Caco-2 (cell line): ENCODE measurements around the gene PYHIN1. TPM values are rescaled to one million over a fixed set of nuclear protein-coding genes. Genes with fewer than 3 reads are reported as not detected.
"Not testable (repeated sequence)": the region's sequence is repeated elsewhere in the genome, so short reads cannot be mapped to it uniquely, and the experiment has no call there.

Source experiments
- BruUV-seq: library from RNA; stranded (reverse); fragments of 400-500 nt; replicated peaks from 2 replicates; lab custom pipeline; 2021; lab: Mats Ljungman, UMichigan
- CTCF ChIA-PET: fragments of 300-600 bp; sonication (Branson Sonifier 250); formaldehyde crosslinking; loops from one replicate; lab custom pipeline; 2022; ENCODE audit warnings: antibody characterized with exemption; lab: Charles Lee
- POLR2A ChIA-PET: fragments of 300-600 bp; sonication (Branson Sonifier 250); formaldehyde crosslinking; loops from one replicate; lab custom pipeline; 2022; ENCODE audit warnings: antibody characterized with exemption; lab: Charles Lee
- DNase-seq, 2 experiments: peaks; one replicate each; pipeline versions ENCODE4 v3.0.0 to v3.0.0-alpha.2; 2020 to 2022
- H3K27me3 ChIP-seq: replicated peaks from 2 replicates; pipeline ENCODE4 v1.6.0; 2011; ENCODE audit warnings: low read length; ENCODE audit not compliant: control insufficient read depth, insufficient read depth
- H3K36me3 ChIP-seq: 2 replicates; pipeline ENCODE4 v1.5.1; 2011; ENCODE audit warnings: low read length; ENCODE audit not compliant: control insufficient read depth, insufficient read depth
- H3K4me1 ChIP-seq: fragments of 250-450 bp; sonication (Bioruptor Pico); 2 replicates; pipeline ENCODE4 v1.5.1; 2020; ENCODE audit warnings: mild to moderate bottlenecking
- H3K4me3 ChIP-seq: 2 replicates; pipeline ENCODE4 v1.5.1; 2011; ENCODE audit warnings: low read depth, mild to moderate bottlenecking, control low read depth, low read length
- H3K9me3 ChIP-seq: fragments of 250-450 bp; sonication (Bioruptor Pico); 2 replicates; pipeline ENCODE4 v1.5.1; 2020; ENCODE audit warnings: mild to moderate bottlenecking, moderate library complexity
- H3K27ac Mint-ChIP-seq: one replicate; pipeline ENCODE4 v1.8.0; 2022; ENCODE audit warnings: mixed read lengths; ENCODE audit not compliant: unreplicated experiment
- H3K27me3 Mint-ChIP-seq: one replicate; pipeline ENCODE4 v1.8.0; 2022; ENCODE audit warnings: mixed read lengths; ENCODE audit not compliant: insufficient read depth, unreplicated experiment
- H3K36me3 Mint-ChIP-seq: one replicate; pipeline ENCODE4 v1.8.0; 2022; ENCODE audit warnings: mild to moderate bottlenecking, mixed read lengths; ENCODE audit not compliant: insufficient read depth, unreplicated experiment
- H3K4me1 Mint-ChIP-seq: one replicate; pipeline ENCODE4 v1.8.0; 2022; ENCODE audit warnings: low read depth, mixed read lengths; ENCODE audit not compliant: unreplicated experiment
- H3K4me3 Mint-ChIP-seq: one replicate; pipeline ENCODE4 v1.8.0; 2022; ENCODE audit warnings: mild to moderate bottlenecking, moderate library complexity, mixed read lengths; ENCODE audit not compliant: unreplicated experiment
- H3K9me3 Mint-ChIP-seq: one replicate; pipeline ENCODE4 v1.8.0; 2022; ENCODE audit warnings: mixed read lengths; ENCODE audit not compliant: unreplicated experiment
- intact Hi-C: fragments of 100-400 bp; cut with micrococcal nuclease; formaldehyde crosslinking; loops from one replicate; pipeline ENCODE4 v1.10.0; 2022; ENCODE audit not compliant: unreplicated experiment
- total RNA-seq: library from RNA; stranded (reverse); gene quantifications from 2 replicates; pipeline ENCODE4 v1.2.3, GENCODE V29; 2022
- TF ChIP-seq, protein P1 (sequence below), 2 experiments: fragments of 200-600 bp in 1 of 2; IDR thresholded peaks; 1 replicate in 1 of 2; 2 replicates in 1 of 2; pipeline versions ENCODE4 v1.5.1 to v1.8.0; 2011 to 2022; ENCODE audit warnings: antibody characterized with exemption in 1 of 2, control low read depth in 1 of 2, inconsistent platforms in 1 of 2, low read depth in 1 of 2, low read length in 1 of 2, mild to moderate bottlenecking in 1 of 2, moderate library complexity in 1 of 2; ENCODE audit not compliant: insufficient read depth in 1 of 2, severe bottlenecking in 1 of 2, unreplicated experiment in 1 of 2

Gene PYHIN1
- total RNA-seq, 1 experiment from 2014 or later, result not detected

DNA sequence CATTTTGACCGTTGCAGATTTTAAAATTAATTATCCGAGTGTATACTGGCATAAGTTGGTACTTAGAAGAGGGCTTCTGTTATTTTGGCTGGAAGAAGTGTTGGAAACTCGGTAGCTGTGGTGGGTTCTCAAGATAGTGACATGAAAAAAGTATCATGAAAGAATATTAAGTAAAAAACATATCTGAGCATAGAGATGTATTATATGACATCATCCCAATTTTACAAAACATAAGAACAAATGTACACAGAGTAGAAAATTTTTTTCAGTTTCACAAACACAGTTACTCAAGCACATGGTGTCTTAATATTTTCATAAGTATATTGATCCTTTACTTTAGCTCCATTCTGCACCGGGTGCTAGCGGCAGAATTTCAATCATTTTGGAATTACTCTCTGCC is 79.0 kb downstream of the PYHIN1 start:
- CTCF ChIA-PET, result no interaction called here
- Histone ChIP-seq H3K36me3 (no peaks in the 10 kb centered on the region), H3K4me1 (no peaks in the 10 kb centered on the region), H3K9me3 (no peaks in the 10 kb centered on the region), H3K27me3 (no peaks in the 10 kb centered on the region), H3K4me3 (no peak overlapping the region)
- no peaks in the 10 kb centered on the region for H3K9me3 Mint-ChIP-seq
- peaks cover 2% of the 10 kb centered on the region for H3K27me3 Mint-ChIP-seq
- POLR2A ChIA-PET, result no interaction called here
- no TSS peak for BruUV-seq
- TF ChIP-seq, protein P1, sequence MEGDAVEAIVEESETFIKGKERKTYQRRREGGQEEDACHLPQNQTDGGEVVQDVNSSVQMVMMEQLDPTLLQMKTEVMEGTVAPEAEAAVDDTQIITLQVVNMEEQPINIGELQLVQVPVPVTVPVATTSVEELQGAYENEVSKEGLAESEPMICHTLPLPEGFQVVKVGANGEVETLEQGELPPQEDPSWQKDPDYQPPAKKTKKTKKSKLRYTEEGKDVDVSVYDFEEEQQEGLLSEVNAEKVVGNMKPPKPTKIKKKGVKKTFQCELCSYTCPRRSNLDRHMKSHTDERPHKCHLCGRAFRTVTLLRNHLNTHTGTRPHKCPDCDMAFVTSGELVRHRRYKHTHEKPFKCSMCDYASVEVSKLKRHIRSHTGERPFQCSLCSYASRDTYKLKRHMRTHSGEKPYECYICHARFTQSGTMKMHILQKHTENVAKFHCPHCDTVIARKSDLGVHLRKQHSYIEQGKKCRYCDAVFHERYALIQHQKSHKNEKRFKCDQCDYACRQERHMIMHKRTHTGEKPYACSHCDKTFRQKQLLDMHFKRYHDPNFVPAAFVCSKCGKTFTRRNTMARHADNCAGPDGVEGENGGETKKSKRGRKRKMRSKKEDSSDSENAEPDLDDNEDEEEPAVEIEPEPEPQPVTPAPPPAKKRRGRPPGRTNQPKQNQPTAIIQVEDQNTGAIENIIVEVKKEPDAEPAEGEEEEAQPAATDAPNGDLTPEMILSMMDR (IDR thresholded peaks at IDR 0.05; ENCODE audit: insufficient read depth in 1 of 2, low read depth in 1 of 2, low read length in 1 of 2, severe bottlenecking in 1 of 2, unreplicated experiment in 1 of 2), result no peak
- DNase-seq, result no peak
- H3K4me1 Mint-ChIP-seq, result no peaks in the 10 kb centered on the region
- H3K36me3 Mint-ChIP-seq, result no peaks in the 10 kb centered on the region
- intact Hi-C loops, result no loop called here
- no peak overlapping the region for H3K27ac Mint-ChIP-seq
- no peak overlapping the region for H3K4me3 Mint-ChIP-seq

DNA sequence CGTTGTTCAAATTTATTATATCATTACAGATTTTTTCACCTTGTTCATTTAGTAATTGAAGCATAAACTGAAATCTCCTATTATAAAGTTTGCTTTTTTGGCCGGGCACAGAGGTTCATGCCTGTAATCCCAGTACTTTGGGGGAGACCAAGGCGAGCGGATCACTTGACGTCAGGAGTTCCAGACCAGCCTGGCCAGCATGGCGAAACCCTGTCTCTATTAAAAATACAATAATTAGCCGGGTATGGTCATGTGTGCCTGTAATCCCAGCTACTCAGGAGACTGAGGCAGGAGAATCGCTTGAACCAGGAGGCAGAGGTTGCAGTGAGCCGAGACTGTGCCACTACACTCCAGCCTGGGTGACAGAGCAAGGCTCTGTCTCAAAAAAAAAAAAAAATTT is 79.6 kb downstream of the PYHIN1 start:
- CTCF ChIA-PET, H3K27ac Mint-ChIP-seq, intact Hi-C loops, H3K4me3 Mint-ChIP-seq, H3K36me3 Mint-ChIP-seq, H3K9me3 ChIP-seq, H3K4me1 Mint-ChIP-seq, H3K27me3 ChIP-seq, H3K9me3 Mint-ChIP-seq, H3K4me3 ChIP-seq, POLR2A ChIA-PET, H3K36me3 ChIP-seq, BruUV-seq, DNase-seq, H3K4me1 ChIP-seq, H3K27me3 Mint-ChIP-seq: not testable (repeated sequence)

DNA sequence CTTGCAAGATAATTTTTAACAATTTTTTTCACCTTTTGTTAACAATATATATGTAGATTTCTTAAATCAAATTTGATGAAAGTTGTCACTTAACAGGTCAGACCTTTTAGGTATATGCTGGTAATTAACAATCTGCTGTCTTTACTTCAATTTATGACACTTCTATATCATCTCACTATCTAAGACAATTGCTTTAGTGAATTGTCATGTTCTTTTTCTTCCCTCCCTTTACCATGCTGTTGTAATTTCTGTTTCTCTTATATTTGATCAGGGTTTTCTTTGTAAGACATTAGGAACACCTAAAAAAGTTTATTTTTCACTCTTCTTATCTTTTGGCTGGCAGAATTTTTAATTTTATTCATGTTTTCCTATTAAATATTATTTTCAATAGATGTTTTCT is 80.4 kb downstream of the PYHIN1 start:
- Histone ChIP-seq H3K4me3 (no peak overlapping the region), H3K36me3 (no peaks in the 10 kb centered on the region), H3K27me3 (no peaks in the 10 kb centered on the region), H3K4me1 (no peaks in the 10 kb centered on the region), H3K9me3 (no peaks in the 10 kb centered on the region)
- ChIA-PET POLR2A (no interaction called here), CTCF (no interaction called here)
- BruUV-seq, result no TSS peak
- intact Hi-C loops, result no loop called here
- no peak for DNase-seq
- no peaks in the 10 kb centered on the region for H3K4me1 Mint-ChIP-seq
- no peaks in the 10 kb centered on the region for H3K36me3 Mint-ChIP-seq
- no peaks in the 10 kb centered on the region for H3K9me3 Mint-ChIP-seq
- no peak overlapping the region for H3K27ac Mint-ChIP-seq
- H3K4me3 Mint-ChIP-seq, result no peak overlapping the region
- H3K27me3 Mint-ChIP-seq, result no peaks in the 10 kb centered on the region
- TF ChIP-seq, protein P1 (IDR thresholded peaks at IDR 0.05; ENCODE audit: insufficient read depth in 1 of 2, low read depth in 1 of 2, low read length in 1 of 2, severe bottlenecking in 1 of 2, unreplicated experiment in 1 of 2), result no peak

DNA sequence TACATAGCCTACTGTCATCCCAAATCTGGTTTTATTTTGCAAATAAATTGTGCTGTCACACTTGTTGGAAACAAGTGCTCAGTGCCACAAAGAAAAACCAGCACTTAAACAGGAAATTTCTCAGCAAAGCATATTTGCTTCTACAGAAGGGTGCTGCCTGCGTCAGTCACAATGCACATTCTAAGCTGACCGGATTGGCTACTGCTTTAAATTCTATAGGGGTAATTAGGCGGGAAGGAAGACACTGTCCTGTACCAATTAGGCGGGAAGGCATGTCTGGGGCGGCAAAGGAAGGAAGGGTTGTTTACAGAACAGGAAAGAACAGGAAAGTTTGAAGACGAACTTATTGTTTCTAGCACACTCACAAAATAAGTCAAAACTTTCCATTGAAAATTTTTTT is 81.1 kb downstream of the PYHIN1 start:
- DNase-seq, result no peak
- Mint-ChIP-seq H3K9me3 (no peaks in the 10 kb centered on the region), H3K27ac (no peak overlapping the region), H3K27me3 (no peaks in the 10 kb centered on the region), H3K4me1 (no peaks in the 10 kb centered on the region), H3K4me3 (no peak overlapping the region), H3K36me3 (no peaks in the 10 kb centered on the region)
- no TSS peak for BruUV-seq
- no peaks in the 10 kb centered on the region for H3K9me3 ChIP-seq
- H3K4me1 ChIP-seq, result no peaks in the 10 kb centered on the region
- ChIA-PET POLR2A (no interaction called here), CTCF (no interaction called here)
- no peak overlapping the region for H3K4me3 ChIP-seq
- TF ChIP-seq, protein P1 (IDR thresholded peaks at IDR 0.05; ENCODE audit: insufficient read depth in 1 of 2, low read depth in 1 of 2, low read length in 1 of 2, severe bottlenecking in 1 of 2, unreplicated experiment in 1 of 2), result no peak
- H3K36me3 ChIP-seq, result no peaks in the 10 kb centered on the region
- intact Hi-C loops, result no loop called here
- H3K27me3 ChIP-seq, result no peaks in the 10 kb centered on the region
